HG03025 (cell line): ENCODE measurements around the gene DNALI1.

Source experiments
- ATAC-seq: cut with Tn5 transposase; IDR thresholded peaks from one replicate; pipeline ENCODE4 v1.9.1; 2021; ENCODE audit warnings: mild to moderate bottlenecking, moderate library complexity; ENCODE audit not compliant: unreplicated experiment, low FRiP score

Gene DNALI1

DNA sequence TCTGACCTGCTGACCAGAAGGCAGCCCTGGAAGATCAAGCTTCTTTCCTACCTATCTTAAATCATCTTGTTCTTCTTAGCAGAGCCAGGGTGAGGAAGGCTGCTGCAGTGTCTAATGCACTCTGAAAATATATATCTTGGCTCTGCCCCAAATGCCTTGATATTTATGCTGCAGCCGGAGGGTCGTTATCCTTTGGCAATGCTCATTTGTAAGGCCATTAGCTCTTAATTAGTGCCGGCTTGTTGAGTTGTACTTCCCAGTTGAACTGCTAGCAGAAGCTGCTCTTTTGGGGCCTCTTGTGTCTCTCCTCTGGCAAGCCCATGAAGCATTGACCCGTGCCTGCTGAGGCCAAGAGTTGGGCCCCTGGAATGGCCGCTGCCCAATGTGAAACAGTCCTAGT lies 43.2 kb downstream of the DNALI1 start:
- ATAC-seq = no peak

DNA sequence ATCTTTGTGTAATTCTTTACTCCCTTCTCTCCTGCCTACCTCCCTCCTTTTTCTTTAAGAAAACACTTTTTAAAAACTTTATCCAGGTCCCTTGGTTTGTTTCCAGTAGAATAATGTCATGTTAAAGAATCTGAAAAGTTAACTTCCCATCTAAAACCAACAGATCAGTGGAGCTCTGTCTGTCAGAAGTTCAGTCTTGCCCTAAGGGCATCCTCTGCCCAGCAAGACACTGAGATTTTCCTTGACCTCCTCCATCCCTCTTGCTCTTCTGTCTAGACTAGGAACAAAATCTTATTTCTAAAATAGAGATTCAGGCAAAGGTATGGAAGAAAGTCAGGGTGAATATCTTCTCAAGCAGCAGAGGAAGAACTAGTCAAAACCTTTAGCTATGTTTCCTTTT lies 44.7 kb downstream of the DNALI1 start:
- ATAC-seq = no peak

DNA sequence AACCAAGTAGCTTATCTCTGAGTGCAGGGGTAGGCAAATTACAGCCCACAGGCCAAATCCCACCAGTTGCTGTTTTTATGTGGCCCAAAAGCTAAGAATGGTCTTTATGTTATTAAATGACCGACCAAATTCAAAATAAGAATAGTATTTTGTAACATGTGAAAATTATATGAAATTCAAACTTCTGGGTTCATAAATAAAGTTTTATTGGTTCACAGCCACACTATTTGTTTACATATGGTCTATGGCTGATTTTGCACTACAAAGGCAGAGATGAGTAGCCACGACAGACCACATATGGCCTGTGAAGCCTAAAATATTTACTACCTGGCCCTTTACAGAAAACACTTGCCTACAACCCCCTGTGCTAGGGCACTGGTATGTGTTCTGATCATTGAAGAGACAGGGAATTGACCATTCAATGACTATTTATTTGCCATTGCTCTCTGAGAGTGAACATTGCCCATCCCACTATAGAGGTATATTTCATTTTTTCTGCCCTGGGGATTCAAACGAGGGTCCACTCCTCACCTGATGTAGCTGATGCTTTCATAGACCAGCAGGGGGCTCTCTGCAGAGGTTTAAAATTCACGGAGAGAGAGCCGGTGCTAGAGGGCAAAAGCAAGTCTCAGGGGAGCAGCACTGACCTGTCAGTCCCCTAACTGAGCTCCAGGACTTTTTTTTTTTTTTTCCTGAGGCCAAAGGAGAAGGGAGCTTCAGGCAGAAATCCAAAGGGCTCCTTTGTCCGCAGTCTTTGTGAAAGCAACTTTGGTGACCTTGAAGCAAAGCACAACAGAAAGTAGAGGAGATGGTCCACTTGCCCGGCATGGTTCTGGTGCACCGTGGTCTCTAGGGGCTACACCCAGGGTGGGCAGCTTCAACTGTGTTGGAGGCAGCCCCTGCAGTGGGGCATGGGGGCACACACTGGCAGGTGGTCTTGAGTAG lies 46.3 kb downstream of the DNALI1 start:
- no peak for ATAC-seq

DNA sequence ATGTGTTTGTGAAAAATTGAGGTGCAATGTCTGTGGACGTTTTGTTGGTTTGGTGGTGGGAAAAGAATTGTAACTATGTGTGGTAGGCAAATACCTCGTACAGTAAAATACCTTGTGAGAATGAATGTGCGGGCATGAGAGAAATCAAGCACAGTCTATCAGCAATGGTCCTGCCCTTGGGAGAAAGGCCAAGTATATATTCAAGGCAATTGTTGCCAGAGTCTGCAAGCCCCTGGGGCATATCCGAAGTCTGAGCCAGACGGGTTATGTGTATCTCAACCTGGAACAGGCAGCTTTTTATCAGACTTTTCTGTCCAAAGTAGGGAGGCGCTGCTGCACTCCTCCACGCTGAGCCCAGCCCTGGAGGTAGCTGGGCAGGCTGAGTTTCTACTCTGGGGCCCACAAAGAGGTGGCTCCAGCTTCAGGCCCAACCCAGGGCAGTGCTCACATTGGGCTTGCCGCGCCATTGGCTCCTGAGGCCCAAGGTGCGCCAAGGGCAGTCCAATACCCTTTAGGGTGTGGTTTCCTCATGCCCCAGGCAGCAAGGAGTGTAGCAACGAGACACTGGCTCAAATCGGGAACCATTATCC lies 48.4 kb downstream of the DNALI1 start:
- no peak for ATAC-seq

DNA sequence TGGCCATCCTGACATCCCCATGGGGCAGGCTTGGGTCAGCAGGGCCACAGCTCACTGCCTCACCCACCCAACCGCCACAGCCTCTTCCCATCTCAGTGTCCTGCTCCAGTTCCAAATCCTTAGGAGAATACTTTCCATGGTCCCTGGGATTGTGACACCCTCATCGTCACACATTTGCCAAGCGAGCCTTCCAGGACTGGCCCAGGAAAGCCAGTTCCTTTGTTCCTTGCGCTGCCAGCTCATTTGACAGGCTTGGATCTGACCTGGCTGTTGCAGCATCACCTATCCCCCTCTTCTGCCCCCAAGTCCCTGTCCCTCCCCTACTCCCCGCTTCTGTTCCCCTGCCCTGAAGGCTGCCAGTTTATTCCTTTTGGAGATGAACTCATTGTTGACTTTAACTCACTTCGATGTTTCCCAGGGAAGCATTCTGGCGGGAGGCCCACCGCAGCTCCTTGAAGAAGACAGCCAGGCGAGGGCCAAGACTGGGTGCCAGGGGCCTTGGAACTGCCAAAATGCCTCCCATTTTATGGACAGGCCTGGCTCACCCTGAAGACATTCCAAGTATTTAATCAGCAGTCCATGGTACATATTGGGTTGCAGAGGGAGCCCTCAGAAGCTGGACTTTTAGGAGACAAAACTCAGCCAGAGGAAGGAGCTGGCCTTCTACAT lies 49.2 kb downstream of the DNALI1 start:
- no peak for ATAC-seq

DNA sequence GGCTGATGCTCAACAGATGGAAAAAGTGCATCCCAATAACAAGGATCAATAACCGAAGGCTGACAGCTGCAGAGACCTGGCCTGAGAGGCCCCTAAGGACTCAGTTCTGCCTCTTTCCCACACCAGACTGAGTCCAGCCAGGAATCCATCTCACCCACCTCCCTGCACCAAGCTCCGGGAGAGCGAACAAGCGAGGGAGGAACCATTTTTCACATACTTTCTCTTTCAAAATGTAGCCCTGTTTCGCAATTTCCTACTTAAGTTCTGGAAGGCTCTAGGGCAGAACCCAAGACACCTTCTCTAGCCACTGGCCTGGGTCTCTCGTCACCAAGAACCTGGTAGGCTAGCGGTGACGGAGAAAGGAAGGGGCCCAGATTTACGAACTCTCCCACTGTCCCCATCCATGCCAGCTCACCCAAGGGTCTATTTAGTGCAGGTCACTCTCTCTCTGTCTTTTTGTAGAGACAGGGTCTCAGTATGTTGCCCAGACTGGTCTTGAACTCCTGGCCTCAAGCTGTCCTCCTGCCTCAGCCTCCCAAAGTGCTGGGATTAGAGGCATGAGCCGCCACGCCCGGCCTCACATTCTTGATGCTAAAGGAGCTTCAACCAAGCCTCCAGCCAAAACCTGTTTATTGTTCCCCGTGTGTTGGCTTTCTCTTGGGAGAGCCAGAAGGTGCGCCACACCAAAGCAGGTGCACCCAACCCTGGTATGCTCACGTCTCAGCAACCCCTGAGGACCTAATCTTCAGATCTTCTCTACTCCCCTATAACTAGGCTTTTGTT lies 49.9 kb downstream of the DNALI1 start:
- ATAC-seq = no peak

DNA sequence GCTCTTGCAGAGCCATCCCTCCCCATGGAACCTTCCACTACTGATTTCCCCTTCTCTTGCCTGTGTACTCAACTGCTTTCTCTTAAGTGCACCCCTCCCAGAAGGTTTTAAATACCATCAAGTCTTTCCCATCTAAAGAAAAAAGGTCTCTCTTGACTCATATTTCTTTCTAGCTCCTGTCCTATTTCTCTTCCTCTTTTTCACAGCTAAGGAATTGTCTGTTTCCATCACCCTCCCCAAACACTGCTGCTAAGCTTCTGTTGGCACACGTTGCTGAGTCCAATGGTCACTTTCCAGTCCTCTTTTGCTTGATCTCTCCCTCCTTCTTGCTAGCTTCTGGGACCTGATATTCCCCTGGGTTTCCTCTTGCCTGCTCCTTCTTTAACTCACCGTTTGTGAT lies 52.3 kb downstream of the DNALI1 start:
- no peak for ATAC-seq

DNA sequence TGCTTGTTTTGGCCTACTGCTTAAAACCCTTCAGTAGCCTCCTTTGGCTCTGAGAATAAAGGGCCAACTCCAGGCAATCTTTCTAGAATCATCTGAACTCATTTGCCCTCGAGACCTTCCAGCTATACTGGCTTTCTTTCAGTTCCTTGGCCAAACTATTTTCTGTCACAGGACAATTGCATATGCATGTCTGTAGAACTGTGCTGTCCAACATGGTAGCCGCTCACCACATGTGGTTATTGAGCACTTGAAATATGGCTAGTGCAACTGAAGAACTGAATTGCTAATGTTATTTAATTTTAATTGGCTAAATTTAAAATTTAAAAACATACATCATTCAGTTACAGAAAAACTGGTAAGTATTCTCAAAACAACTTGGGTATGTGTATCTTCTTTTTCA lies 53.3 kb downstream of the DNALI1 start:
- ATAC-seq = no peak

DNA sequence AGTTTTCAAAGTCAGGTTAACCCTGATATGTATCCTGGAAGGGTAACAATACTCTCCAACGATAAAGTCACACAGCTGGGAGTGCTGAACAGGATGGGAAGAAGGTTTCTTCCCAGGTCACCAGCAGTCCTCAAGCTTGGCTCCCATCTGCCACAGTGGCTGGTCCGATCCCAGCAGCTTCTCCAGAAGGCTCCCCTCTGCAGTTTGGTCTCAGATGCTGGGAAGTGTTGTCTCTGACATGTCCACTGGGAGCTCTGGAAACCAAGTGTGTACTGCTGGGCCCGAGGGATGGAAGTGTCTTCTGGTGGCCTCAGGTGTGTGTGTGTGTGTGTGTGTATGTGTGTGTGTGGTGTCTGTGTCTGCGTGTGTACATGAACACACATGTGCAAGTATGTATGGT lies 55.4 kb downstream of the DNALI1 start:
- no peak for ATAC-seq

DNA sequence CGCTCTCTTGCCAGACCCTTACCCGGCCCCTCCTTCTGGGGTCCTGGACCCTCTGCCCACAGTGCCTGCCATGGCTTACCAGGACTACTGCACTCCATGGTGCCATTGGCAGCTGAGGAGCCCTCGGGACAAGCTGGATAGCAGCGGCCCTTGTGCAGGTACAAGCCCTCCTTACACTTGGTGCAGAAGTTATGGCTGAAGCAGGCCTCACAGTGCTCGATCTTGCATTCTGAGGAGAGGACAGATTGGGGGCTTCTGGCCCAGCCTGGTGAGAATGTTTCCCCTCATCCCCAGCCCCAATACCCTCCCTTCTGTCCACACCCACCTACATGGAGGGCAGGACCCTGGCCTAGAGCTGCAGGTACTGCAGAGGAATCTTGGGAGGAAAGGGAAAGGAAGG lies 57.4 kb downstream of the DNALI1 start:
- ATAC-seq = no peak

DNA sequence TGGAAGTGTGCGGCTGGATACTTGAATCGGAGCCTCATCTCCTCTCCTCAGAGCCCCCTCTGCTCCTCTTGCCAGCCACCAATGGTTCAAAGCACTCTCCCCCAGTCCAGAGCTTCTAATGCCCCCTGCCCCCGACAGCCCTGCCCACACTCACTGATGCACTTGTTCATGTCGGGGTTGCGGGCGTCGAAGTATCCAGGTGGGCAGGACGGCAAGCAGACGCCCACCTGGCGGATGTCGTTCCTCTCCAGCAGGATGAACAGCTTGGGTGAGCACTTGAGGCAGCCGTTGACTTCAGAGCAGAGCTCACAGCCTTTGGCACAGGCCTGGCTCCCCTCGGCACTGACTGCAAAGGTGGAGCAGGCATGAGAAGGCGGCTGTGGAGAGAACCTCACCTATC lies 59.6 kb downstream of the DNALI1 start:
- ATAC-seq = no peak
